ENCODE measurements around the gene TM2D3.

Gene TM2D3

DNA sequence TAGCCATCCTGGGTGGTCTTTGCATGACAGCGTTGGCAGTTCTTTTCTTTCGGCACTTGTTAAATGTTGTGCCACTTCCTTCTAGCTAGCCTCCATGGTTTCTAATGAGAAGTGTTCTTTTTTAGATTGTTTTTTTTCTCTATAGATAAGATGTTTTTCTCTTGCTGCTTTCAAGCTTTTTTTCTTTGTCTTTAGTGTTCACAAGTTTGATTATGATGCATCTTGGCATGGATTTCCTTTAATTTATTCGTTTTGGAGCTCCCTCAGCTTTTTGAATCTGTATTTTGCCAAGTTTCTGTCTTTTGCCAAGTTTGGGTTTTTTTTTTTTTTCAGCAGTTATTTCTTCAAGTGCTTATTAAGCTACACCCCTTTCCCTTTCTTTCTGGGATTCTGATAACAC, 53.1 kb downstream of the TM2D3 start:
- no peak for DNase-seq

DNA sequence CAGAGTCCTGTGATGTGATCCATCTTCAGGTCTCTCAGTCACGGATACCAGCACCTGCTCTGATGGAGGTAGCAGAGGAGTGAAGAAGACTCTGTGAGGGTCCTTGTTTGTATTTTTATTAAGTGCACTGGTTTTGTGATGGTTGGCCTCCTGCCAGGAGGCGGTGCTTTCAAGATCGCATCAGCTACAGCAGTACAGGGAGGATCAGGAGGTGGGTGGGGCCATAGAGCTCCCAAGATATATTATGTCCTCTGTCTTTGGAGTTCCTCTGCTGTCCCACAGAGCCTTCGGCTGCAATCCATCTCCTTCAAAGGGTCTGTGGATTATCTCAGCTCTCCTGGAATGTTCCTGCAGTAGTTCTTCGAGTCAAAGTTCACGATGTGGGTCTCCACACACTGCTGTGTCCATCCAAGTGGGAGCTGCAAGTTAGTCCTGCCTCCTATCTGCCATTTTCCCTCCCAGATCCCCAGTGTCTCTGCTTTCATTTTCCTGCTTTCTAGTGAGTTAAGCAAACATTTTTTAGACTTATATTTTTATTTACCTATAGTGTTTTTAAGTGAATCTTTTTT, 54.7 kb downstream of the TM2D3 start:
- DNase-seq, result no peak

DNA sequence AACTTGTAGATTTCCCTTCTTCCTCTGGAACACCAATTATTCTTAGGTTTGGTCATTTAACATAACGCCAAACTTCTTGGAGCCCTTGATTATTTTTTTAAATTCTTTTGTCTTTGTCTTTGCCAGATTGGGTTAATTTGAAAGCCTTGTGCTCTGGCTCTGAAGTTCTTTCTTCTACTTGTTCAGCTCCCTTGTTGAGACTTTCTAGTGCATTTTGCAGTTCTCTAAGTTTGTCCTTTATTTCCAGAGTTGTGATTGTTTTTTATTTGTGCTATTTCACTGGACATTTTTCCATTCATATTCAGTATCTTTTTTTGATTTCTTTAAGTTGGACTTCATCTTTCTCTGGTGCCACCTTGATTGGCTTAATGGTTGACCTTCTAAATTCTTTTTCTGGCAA, 55.5 kb downstream of the TM2D3 start:
- DNase-seq, result no peak

All from activated naive CD4-positive, alpha-beta T cell (primary cell).